K562 (cell line): ENCODE measurements around the gene DNAJC25. TPM values are rescaled to one million over a fixed set of nuclear protein-coding genes. Genes with fewer than 3 reads are reported as not detected.

Experiments
- ARID1B ChIP-seq: fragments of 450-650 bp; IDR thresholded peaks from 2 replicates; pipeline ENCODE4 v1.6.1; 2016; ENCODE audit warnings: antibody characterized with exemption, mild to moderate bottlenecking, inconsistent platforms
- C11orf30 ChIP-seq: fragments of 450-650 bp; IDR thresholded peaks from 2 replicates; pipeline ENCODE4 v1.6.1; 2016; ENCODE audit warnings: low read depth, mild to moderate bottlenecking
- CBFB ChIP-seq: sonication (generic); formaldehyde crosslinking; IDR thresholded peaks from 2 replicates; pipeline ENCODE4 v1.4.0; 2020; ENCODE audit warnings: mild to moderate bottlenecking, missing genetic modification reagents
- CHD4 ChIP-seq: fragments of 200-600 bp; sonication (generic); IDR thresholded peaks from 3 replicates; pipeline ENCODE4 v1.6.1; 2012; ENCODE audit warnings: low read depth, mild to moderate bottlenecking, mixed read lengths, low read length, inconsistent platforms; ENCODE audit not compliant: insufficient read depth, insufficient replicate concordance, poor library complexity, severe bottlenecking
- GATA2 ChIP-seq: sonication (generic); formaldehyde crosslinking; IDR thresholded peaks from 2 replicates; pipeline ENCODE4 v1.4.0; 2020; ENCODE audit warnings: mild to moderate bottlenecking, missing genetic modification reagents
- HMG20A ChIP-seq: fragments of 450-650 bp; formaldehyde crosslinking; conservative IDR thresholded peaks from 2 replicates; pipeline ENCODE4 v1.4.0; 2020; ENCODE audit warnings: mild to moderate bottlenecking, mixed read lengths
- KLF1 ChIP-seq: fragments of 450-650 bp; IDR thresholded peaks from 2 replicates; pipeline ENCODE4 v1.6.1; 2016; ENCODE audit warnings: missing genetic modification characterization, missing compliant biosample characterization
- ZKSCAN8 ChIP-seq: fragments of 200-800 bp; sonication (Bioruptor generic); IDR thresholded peaks from 2 replicates; pipeline ENCODE4 v1.6.1; 2016; ENCODE audit warnings: missing genetic modification characterization, missing compliant biosample characterization
- ZNF507 ChIP-seq: conservative IDR thresholded peaks from 2 replicates; pipeline ENCODE4 v1.6.1; 2017; ENCODE audit warnings: missing genetic modification characterization, missing compliant biosample characterization
- ZNF717 ChIP-seq: fragments of 250-450 bp; sonication (Bioruptor Pico); IDR thresholded peaks from 2 replicates; pipeline ENCODE4 v1.5.0; 2021
- ZSCAN32 ChIP-seq: fragments of 450-650 bp; formaldehyde crosslinking; IDR thresholded peaks from 2 replicates; pipeline ENCODE4 v1.4.0; 2020; ENCODE audit warnings: mild to moderate bottlenecking, moderate library complexity
- polyA plus RNA-seq, 8 experiments: library from polyadenylated mRNA; depleted of rRNA in 4 of 8; stranded (reverse) in 5 of 8; unstranded in 3 of 8; fragments of >200 nt; fragmentation: Nextera tagmentation in 2 of 8; fragmentation: Illumina TruSeq in 1 of 8; extraction: Ambion mirVana in 2 of 8; extraction: Trizol in 1 of 8; gene quantifications; 2 replicates each; pipeline versions ENCODE4 v1.2.1 to v1.2.3, GENCODE V29; 2011 to 2014; ENCODE audit warnings: inconsistent platforms in 1 of 8, missing spikeins in 1 of 8
- total RNA-seq, 7 experiments: library from RNA; depleted of rRNA in 6 of 7; stranded (reverse); fragments of >200 nt in 6 of 7; fragmentation: Illumina TruSeq in 2 of 7; extraction: Trizol in 2 of 7; gene quantifications; 2 replicates each; pipeline versions ENCODE4 v1.2.1 to v1.2.3, GENCODE V29; 2011 to 2021; ENCODE audit warnings: low replicate concordance in 1 of 7
- TF ChIP-seq, protein P1 (sequence below), 2 experiments: fragments of 450-650 bp; IDR thresholded peaks; 2 replicates each; pipeline ENCODE4 v1.6.1; 2018; ENCODE audit warnings: mild to moderate bottlenecking in 2 of 2, low read depth in 1 of 2; ENCODE audit not compliant: partially characterized antibody in 2 of 2
- TF ChIP-seq, protein P2 (sequence below), 2 experiments: IDR thresholded peaks in 1 of 2; conservative IDR thresholded peaks in 1 of 2; 2 replicates each; pipeline ENCODE4 v1.6.1; 2016; ENCODE audit warnings: low read depth in 2 of 2, mild to moderate bottlenecking in 1 of 2, missing compliant biosample characterization in 1 of 2, missing genetic modification characterization in 1 of 2, moderate library complexity in 1 of 2
- TF ChIP-seq, protein P3 (sequence below): fragments of 200-800 bp; sonication (Bioruptor generic); IDR thresholded peaks from 2 replicates; pipeline ENCODE4 v1.6.1; 2017; ENCODE audit warnings: missing genetic modification characterization, missing compliant biosample characterization

The DNAJC25 gene
- total and polyA plus RNA-seq, 9 of the 15 experiments (the other 6 are each of a cell fraction or from before 2014, with no cell fraction given): 3.7 to 11.2 (median 7.1) TPM

DNA sequence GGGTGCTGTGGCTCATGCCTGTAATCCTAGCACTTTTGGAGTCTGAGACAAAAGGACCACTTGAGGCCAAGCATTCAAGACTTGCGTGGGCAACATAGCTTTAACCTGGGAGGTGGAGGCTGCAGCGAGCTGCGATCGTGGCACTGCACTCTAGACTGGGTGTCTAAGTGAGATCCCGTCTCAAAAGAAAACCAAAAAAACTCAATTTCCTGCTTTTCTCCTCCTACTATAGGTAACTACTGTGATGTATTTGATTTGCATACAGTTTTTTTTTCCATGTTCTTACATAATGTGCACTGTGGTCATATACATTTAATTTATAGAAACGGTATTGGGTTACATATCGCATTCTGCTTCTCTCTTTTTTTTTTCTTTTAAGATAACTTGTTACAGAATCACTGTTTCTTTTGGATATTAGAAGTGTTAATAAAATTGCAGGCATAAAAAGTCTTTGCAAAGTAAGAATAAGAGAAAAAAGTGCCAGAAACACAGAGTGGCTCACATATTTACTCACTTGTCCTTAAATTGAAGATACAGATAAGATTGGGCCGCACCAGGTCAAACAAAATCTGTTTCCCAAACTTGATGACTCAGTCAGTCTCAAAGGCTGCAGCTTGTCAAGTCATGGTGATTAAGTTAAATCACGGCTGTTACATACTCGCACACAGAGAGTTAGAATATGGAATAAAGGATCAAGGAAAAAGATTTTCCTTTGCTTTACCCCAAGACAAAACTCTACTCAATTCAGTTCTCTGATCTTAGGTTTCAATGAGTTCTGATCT is 29.7 kb upstream of the DNAJC25 start (continued):
- TF ChIP-seq, protein P1, sequence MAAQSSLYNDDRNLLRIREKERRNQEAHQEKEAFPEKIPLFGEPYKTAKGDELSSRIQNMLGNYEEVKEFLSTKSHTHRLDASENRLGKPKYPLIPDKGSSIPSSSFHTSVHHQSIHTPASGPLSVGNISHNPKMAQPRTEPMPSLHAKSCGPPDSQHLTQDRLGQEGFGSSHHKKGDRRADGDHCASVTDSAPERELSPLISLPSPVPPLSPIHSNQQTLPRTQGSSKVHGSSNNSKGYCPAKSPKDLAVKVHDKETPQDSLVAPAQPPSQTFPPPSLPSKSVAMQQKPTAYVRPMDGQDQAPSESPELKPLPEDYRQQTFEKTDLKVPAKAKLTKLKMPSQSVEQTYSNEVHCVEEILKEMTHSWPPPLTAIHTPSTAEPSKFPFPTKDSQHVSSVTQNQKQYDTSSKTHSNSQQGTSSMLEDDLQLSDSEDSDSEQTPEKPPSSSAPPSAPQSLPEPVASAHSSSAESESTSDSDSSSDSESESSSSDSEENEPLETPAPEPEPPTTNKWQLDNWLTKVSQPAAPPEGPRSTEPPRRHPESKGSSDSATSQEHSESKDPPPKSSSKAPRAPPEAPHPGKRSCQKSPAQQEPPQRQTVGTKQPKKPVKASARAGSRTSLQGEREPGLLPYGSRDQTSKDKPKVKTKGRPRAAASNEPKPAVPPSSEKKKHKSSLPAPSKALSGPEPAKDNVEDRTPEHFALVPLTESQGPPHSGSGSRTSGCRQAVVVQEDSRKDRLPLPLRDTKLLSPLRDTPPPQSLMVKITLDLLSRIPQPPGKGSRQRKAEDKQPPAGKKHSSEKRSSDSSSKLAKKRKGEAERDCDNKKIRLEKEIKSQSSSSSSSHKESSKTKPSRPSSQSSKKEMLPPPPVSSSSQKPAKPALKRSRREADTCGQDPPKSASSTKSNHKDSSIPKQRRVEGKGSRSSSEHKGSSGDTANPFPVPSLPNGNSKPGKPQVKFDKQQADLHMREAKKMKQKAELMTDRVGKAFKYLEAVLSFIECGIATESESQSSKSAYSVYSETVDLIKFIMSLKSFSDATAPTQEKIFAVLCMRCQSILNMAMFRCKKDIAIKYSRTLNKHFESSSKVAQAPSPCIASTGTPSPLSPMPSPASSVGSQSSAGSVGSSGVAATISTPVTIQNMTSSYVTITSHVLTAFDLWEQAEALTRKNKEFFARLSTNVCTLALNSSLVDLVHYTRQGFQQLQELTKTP (IDR thresholded peaks at IDR 0.05; ENCODE audit: low read depth in 1 of 2, partially characterized antibody in 2 of 2): no peak
- TF ChIP-seq ZNF717 (no peak), ZKSCAN8 (CRISPR knock-in tag) (no peak), ZNF507 (no peak), GATA2 (CRISPR knock-in tag) (no peak), KLF1 (no peak), ARID1B (peak; percentile 75), C11orf30 (peak; percentile 93), CHD4 (no peak), HMG20A (CRISPR knock-in tag) (no peak), ZSCAN32 (CRISPR knock-in tag) (no peak), CBFB (no peak)
- TF ChIP-seq, protein P2, sequence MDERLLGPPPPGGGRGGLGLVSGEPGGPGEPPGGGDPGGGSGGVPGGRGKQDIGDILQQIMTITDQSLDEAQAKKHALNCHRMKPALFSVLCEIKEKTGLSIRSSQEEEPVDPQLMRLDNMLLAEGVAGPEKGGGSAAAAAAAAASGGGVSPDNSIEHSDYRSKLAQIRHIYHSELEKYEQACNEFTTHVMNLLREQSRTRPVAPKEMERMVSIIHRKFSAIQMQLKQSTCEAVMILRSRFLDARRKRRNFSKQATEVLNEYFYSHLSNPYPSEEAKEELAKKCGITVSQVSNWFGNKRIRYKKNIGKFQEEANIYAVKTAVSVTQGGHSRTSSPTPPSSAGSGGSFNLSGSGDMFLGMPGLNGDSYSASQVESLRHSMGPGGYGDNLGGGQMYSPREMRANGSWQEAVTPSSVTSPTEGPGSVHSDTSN (CRISPR knock-in tag; IDR thresholded peaks at IDR 0.05; ENCODE audit: low read depth): no peak
- TF ChIP-seq, protein P2 (tag; conservative IDR thresholded peaks at IDR 0.05; ENCODE audit: low read depth): no peak; the same call in 1 of the 2 replicates
- TF ChIP-seq, protein P3, sequence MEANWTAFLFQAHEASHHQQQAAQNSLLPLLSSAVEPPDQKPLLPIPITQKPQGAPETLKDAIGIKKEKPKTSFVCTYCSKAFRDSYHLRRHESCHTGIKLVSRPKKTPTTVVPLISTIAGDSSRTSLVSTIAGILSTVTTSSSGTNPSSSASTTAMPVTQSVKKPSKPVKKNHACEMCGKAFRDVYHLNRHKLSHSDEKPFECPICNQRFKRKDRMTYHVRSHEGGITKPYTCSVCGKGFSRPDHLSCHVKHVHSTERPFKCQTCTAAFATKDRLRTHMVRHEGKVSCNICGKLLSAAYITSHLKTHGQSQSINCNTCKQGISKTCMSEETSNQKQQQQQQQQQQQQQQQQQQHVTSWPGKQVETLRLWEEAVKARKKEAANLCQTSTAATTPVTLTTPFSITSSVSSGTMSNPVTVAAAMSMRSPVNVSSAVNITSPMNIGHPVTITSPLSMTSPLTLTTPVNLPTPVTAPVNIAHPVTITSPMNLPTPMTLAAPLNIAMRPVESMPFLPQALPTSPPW (CRISPR knock-in tag): peak; percentile 14; the same call in 1 of the 2 replicates
